HG03521 (cell line): ENCODE results near the gene DMXL1.
"Not testable (repeated sequence)": the region's sequence is repeated elsewhere in the genome, so short reads cannot be mapped to it uniquely, and the experiment has no call there.

Source experiments
- ATAC-seq: cut with Tn5 transposase; IDR thresholded peaks from one replicate; pipeline ENCODE4 v1.9.1; 2021; ENCODE audit warnings: mild to moderate bottlenecking, moderate library complexity; ENCODE audit not compliant: unreplicated experiment

The DMXL1 gene

GRCh38 chr5:119067450-119067849 lies 3.4 kb upstream of the DMXL1 start:
- no peak for ATAC-seq

GRCh38 chr5:119070578-119070827 lies 384 bp upstream of the DMXL1 start:
- peak; percentile 46 for ATAC-seq

DNA sequence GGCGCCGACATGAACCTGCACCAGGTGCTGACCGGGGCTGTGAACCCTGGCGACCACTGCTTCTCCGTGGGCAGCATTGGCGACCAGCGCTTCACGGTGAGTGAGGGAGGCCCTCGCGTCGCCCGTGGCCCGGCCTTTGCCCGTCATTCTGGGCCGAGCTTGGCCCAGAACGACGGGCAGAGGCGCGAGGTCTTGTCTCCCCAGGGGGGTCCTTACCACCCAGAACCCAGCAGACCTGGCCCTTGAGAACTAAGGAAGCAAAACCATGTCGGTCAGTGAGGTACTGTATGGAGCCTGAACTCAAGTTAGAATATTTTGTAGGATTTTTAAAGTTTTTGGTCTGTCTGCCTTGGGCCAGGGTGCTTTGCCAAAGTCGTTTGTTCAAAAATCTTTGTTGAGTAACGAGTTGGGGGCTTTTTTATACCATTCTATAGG lies 691 bp downstream of the DMXL1 start:
- no peak for ATAC-seq

- ATAC-seq, result no peak
Measured at GRCh38 chr5:119072496-119072895, 1.6 kb downstream of the DMXL1 start.

DNA sequence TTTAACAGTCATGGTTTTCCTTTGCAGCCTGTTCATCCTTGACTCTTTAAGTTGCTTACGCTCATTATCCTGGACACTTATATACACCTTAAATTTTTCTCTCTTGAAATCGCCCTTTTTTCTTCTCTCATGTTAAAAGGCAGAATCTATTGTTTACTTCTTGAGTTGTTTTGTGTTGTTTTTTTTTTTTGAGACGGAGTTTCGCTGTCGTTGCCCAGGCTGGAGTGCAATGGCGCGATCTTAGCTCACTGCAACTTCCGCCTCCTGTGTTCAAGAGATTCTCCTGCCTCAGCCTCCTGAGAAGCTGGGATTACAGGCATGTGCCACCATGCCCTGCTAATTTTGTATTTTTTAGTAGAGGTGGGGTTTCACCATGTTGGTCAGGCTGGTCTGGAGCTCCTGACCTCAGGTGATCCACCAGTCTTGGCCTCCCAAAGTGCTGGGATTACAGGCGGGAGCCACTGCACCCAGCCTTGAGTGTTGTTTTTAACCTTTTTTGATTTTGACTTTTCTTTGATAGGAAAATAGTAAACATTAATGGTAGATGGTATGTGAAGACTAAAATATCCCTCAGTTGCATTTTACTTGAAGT lies 3.0 kb downstream of the DMXL1 start:
- ATAC-seq, result not testable (repeated sequence)

DNA sequence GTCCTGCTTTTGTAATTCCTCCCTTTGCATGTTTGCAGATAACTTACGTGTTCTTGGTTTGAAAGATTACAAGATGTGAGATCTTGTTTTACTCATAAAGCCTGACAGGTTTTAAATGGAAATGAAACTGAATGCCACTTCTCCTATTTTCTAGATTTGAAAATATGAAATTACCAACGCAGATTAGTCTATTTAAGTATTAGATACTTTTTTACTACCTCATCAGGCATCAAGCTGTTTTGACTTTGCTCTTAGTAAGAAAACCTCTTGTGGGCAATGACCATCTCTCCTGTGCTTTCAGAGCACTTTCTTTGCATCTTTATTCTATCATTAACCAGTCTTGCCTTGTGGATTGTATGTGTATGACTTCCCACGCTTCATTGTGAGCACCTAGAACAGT lies 3.5 kb downstream of the DMXL1 start:
- ATAC-seq, result no peak

- not testable (repeated sequence) for ATAC-seq
Measured at GRCh38 chr5:119075269-119075668, 4.4 kb downstream of the DMXL1 start.

DNA sequence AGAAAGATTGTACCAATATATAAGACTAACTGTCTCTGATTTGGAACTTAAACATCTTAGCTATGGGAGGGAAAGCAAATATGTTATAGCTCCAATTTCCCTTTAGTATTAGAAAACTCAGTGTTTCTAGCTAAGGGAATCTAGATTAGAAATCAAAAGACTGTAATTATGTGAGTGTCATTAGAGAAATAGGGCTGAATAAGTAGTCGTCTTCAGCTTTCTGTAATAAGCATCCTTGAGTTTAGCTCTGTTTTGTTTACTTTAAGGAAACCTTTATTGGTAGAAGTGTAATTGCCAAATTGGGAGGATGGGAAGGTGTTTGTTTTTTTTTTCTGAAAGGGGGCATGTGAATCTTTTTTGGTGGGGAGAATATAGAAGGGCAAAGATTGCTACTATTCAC lies 5.2 kb downstream of the DMXL1 start:
- no peak for ATAC-seq

GRCh38 chr5:119077444-119077843 lies 6.6 kb downstream of the DMXL1 start:
- ATAC-seq, result no peak

DNA sequence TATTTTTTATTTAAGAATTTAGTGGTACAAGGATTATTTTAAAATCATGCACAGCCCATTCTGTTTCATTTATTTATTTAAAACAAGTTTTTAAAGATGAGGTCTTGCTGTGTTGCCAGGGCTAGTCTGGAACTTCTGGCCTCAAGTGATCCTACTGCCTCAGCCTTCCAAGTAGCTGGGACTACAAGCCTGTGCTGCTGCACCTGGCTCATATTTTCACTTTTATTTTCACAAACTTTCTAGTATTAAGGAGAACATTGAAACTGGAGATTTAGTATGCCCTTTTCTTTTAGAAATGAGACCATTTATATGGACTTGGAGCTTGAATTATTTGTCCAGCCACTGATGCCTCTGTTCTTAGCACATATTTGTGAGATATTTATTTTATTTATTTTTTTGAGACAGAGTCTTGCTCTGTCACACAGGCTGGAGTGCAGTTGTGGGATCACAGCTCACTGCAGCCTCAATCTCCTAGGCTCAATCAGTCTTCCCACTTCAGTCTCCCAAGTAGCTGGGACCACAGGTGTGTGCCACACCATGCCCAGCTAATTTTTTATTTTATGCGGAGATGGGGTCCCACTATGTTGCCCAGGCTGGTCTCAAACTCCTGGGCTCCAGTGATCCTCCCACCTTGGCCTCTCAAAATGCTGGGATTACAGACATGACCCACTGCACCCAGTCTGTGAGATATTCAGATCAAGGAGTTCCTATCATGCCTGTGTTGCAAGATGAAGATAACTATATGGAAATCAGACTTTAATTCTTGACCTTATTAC lies 7.4 kb downstream of the DMXL1 start:
- ATAC-seq, result no peak

GRCh38 chr5:119078861-119079260 lies 8.0 kb downstream of the DMXL1 start:
- no peak for ATAC-seq

DNA sequence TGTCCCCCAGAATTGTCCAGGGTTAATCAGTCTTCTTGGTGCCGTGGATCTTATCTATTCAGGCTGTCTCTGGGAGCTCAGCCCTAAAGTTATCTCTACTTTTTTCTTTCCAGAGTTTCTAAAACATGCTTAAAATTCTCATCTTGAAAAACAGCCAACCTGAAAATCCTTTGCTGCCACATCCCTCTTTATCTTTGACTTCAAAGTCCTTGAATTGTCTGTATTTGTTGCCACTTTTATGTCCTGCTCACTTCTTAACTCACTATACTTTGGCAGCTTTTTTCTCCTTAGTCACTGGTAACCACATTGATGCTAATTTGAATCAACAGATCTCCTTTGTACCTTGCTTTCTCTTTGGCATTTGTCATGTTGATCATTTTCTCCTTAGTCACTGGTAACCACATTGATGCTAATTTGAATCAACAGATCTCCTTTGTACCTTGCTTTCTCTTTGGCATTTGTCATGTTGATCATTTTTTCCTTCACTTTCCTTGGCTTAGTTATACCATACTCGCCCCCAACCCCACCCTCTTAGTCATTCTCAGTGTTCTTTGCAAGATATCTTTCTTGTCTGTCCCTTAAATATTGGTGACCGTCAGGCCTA lies 8.5 kb downstream of the DMXL1 start:
- ATAC-seq, result peak; percentile 46

GRCh38 chr5:119080936-119081335 lies 10.0 kb downstream of the DMXL1 start:
- no peak for ATAC-seq

DNA sequence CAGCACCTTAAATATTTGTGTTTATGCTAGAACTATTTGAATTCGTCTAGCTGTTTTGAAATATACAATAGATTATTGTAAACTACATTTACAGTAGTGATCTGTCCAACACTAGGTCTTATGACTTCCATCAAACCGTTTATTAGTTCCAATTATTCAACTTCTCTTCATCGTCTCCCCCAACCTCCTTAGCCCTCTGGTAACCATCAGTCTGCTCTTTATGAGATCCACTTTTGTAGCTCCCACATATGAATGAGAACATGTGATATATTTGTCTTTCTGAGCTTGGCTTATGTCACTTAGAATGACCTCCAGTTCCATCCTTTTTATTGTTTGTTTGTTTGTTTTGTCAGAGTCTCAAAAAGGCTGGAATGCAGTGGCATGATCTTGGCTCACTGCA lies 11.8 kb downstream of the DMXL1 start:
- ATAC-seq, result no peak

GRCh38 chr5:119083679-119084078 lies 12.8 kb downstream of the DMXL1 start:
- no peak for ATAC-seq

GRCh38 chr5:119088438-119088837 lies 17.6 kb downstream of the DMXL1 start:
- ATAC-seq, result no peak

- ATAC-seq, result no peak
Measured at GRCh38 chr5:119095611-119096010, 24.7 kb downstream of the DMXL1 start.

DNA sequence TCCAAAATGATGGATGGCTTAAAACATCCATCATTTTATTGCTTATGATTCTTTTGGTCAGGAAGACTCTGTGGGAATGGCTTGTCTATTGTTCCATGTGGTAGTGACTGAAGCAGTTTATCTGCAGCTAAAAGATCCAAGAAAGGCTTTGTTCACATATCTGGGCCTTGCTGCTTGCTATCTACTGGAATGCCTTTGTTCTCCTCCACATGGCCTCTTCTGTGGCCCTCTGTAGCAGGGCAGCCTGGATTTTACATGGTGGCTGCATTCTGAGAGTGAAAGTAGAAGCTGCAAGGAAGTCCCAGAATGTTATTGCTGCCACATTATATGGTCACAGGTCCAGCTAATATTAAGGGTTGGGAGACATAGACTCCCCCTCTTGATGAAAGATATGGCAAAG lies 35.1 kb downstream of the DMXL1 start:
- ATAC-seq, result no peak

DNA sequence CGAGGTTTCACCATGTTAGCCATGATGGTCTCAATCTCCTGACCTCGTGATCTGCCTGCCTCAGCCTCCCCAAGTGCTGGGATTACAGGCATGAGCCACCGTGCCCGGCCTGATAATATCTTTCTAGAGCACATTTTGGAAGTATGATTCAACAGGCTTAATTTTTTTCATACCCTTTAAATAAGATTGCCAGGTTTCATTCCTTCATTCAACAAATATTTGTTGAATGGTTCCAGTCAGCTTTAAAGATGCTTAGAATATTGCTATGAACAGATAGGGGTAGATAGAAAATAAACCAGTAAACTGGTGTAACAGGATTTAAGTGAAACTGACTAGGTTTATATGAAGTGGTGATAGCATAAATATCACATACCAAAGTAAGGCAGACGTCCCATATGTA lies 41.3 kb downstream of the DMXL1 start:
- ATAC-seq, result no peak

- no peak for ATAC-seq
Measured at GRCh38 chr5:119117237-119117636, 46.4 kb downstream of the DMXL1 start.

DNA sequence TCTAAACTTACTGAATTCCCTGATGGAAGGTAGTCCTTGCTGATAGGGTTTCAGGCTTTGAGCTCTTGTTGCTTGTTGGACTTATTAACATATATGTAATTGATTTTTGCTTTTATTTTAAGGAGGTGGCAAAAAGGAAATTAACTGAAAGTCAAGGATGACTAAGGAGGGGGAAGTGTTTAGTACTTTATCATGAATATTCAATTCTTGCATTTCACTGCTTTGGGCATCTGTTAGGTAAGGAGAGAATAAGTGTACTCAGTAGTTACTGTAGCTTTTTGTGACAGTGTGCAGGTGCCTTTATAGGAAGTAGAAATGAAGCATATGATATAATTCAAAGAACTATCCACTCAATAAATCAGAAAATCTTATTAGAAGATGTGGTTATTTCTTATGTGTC lies 47.1 kb downstream of the DMXL1 start:
- no peak for ATAC-seq

- no peak for ATAC-seq
Measured at GRCh38 chr5:119120893-119121292, 50.0 kb downstream of the DMXL1 start.

DNA sequence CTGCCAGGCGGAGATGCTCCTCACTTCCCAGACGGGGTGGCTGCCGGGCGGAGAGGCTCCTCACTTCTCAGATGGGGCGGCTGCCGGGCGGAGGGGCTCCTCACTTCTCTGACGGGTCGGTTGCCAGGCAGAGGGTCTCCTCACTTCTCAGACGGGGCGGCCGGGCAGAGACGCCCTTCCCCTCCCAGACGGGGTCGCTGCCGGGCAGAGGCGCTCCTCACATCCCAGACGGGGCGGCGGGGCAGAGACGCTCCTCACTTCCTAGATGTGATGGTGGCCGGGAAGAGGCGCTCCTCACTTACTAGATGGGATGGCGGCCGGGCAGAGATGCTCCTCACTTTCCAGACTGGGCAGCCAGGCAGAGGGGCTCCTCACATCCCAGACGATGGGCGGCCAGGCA lies 51.6 kb downstream of the DMXL1 start:
- ATAC-seq, result not testable (repeated sequence)
